Stimulated activated CD4-positive, alpha-beta T cell treated with anti-CD3 and anti-CD28 coated beads, Interleukin-1b, Interleukin-23, amount 100 ng/mL, for 48 hours (primary cell): ENCODE results near the gene SIAH3.
"Not testable (repeated sequence)": the region's sequence is repeated elsewhere in the genome, so short reads cannot be mapped to it uniquely, and the experiment has no call there.

Experiments used
- DNase-seq: peaks from one replicate; pipeline ENCODE4 v3.0.0-alpha.2; 2020

The SIAH3 gene

DNA sequence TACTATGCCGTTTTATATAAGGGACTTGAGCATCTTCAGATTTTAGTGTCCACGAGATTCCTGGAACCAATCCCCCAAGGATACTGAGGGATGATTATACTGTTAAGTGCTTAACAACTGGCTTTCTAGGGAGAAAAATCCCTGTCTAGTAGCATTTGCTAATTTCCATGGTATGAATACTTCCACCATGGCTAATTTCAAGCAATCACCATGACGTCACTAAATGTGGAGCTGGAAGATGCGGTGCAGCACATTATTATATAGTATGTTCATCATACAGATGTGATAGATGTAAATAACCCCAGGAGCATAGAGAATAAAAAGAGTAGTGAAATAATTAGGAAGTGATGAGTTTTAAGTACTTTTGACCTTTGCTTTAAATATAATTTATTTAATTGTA lies 72.7 kb downstream of the SIAH3 start:
- no peak for DNase-seq

DNA sequence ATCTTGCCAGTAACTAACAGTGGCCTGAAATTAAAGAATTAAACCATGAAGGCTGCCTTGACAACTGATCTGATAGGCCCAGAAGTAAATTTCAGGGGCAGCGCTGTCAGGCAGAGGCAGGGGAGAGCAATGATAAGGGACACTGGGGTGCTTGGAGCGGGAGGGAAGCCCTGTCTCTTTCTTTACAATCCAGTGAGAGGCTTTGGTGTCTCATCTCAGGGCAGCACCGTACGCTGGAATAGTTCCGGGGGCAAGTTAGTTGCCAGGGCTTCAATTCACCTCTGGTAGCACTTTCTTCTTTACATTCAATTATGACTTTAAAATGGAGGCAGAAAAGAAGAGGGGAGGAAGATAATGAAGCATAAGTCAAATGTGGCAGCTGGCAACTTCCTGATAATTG lies 74.8 kb downstream of the SIAH3 start:
- DNase-seq = no peak

DNA sequence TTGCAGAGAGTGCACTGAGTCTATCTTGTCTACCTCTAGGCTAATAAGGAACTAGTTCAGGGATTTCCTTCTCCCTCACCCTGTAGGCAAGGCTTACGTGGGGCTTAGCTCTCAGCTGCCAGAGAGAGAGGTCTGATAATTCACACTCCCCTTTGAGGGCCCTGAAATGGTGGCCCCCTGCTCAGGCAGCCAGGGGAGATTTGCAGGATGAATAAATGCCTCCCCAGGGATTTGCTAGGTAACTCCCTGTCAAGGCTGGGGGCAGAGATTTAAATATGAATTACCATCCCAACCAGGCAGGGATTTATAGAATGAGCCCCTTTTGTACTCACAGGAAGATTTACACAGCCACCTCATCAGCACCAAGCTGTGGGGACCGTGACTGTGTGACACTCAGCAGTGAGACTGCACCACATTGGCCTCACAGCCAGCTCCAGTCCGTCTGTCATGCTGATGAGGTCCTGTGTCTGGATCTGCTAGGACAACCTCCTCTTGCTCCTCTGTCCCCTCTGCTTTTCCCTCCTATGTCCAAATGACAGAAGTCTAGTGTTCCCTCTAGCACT lies 76.1 kb downstream of the SIAH3 start:
- no peak for DNase-seq

DNA sequence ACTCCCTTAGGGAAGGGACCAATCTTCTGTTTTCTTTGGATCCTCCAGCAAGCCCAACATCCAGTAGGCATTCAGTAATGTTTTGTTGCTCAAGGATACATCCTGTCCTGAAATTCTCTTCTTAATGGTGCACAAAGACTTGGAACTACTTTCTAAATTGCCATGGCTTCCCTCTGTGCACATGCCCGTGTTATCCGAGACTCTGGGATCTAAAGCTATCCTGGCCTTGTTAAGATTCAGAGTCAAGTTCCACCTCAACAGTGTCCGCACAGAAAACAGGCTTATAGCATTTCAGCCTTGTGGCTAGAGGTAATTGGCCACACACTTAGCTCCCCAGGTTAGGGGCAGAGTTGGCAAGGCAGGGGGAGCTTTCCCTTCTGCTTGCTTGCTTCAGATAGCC lies 77.6 kb downstream of the SIAH3 start:
- no peak for DNase-seq

DNA sequence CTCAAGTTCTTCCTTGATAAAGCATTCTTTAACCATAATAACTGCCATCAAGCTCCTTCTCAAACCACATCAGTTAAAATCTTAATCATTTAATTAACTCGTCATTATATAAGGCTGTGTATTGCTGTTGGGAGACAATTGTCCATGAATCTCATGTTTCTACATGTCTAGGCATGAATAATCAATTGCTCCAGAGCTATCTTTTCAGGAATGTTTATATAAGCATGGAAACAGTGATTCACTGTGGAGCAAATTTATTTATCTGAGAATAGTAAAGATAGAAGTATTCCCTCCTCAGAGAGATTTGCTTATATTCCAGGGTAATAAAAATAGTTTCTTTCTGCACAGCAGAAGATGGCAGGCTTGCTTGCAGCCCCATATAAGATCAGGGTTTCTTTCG lies 78.3 kb downstream of the SIAH3 start:
- no peak for DNase-seq

DNA sequence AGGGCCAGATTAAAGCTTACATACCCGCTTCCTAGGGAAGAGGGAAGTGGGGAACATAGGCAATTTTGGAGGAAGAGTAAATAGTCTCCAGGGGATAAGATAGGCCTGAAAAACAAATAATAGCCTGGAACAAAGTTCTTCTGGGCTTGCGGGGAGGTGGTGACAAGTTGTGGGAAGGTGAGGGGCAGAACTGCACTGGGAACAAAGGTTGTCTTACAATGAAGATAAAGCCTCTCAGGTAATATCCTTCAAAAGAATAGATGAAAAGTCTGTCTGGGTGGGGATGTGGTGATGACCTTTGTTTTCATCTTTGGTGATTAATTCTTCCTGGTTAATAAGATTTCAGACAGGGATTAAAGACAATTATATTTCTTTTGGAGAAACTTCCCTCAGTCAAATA lies 80.7 kb downstream of the SIAH3 start:
- DNase-seq = no peak

DNA sequence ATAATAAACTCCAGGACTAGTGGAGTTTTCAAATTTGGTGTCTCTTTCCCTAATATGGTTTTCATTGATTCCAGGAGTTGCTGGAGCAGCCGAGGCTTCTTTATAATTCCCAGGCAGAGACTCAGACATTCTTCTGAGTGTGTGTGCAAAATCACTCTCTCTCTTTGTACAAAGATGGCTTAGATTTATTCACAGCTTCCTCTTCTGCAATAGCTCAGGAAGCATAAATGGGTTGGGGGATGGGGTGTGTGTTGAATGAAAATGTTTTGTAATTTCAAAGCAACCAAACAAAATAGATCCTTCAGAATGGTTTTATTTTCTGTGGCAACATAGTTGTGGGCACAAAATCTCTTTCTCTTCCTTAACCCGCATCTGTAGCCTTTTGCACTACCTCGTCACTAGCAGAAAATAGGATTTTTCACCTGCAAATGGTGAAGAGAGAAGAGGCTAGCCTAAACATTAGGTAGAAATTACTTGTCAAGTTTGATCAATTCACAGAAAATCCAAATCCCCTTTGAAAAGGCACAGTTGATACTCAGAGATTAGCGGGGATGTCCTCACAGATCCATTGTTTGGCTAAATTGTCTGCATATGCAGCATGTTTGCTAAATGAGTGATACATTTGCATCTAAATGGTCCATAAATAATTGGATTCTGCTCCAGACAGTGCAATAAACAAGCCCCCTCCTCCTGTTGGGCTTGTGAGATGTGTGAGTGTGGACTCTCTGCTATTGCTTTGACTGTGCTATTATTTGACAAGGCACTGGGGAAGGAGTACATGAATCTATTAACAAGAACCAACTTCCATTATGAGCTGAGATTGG lies 82.7 kb downstream of the SIAH3 start:
- no peak for DNase-seq

DNA sequence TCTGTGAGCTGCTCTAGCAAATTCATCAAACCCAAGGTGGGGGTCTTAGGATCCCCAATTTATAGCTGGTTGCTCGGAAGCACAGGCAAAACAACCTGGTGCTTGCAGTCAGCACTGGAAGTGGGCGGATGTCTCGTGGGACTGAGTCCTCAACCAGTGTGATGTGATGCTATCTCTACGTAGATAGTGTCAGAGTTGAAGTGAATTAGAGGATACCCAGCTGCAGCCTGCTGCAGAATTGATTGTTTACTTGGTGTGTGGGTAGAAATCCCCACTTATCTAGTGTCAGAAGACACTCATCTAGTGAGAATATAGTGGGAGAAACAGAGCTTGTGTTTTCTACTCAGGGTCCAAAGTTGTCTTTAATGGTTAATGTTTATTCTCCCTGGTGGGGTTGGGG lies 86.1 kb downstream of the SIAH3 start:
- no peak for DNase-seq

DNA sequence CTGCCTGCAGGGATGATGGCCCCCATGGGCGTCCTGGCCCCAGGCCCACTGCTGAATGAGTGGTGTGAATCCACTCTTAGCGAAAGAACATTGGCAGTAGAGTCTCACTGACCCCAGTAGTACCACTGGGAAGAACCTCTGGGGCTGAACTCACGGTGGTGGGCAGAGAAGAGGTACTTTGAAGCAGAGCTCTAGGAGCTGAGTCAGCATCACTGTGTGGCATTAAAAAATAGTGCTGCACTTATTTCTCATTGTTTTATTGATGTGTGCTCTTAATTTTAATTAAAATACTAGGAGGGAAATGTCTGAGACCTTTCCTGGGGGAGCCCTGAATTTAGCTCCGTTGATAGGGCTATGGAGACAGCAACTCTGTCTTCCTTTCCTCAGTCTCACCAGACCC lies 88.1 kb downstream of the SIAH3 start:
- no peak for DNase-seq

DNA sequence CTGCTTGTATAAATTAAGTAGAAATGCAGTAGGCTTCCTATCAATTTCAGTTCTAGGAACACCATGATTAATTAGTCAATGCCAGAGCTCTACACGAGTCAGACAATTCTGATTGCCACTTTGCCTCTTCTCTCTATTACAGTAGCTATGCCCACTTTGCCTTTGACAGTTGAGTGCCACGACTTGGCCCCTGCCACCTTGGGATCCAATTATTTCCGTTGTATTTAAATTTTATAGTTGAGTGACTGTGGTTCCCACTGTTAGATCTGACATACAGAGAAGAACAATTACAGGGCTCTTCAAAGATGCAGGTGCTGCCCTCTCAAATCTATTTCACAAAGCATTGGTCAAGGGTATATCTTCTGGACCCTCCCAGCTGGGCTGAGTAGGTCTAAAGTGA lies 94.0 kb downstream of the SIAH3 start:
- DNase-seq = not testable (repeated sequence)

DNA sequence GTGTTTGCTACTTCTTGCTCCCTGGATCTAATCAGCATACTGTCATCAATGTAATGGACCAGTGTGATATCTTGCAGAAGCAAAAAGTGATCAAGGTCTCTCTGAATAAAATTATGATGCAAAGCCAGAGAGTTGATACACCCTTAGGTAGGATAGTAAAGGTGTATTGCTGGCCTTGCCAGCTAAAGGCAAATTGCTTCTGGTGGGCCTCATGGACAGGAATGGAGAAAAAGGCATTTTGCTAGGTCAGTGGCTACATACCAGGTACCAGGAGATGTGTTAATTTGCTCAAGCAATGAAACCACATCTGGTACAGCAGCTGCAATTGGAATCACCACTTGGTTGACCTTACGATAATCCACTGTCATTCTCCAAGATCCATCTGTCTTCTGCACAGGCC lies 95.1 kb downstream of the SIAH3 start:
- not testable (repeated sequence) for DNase-seq

DNA sequence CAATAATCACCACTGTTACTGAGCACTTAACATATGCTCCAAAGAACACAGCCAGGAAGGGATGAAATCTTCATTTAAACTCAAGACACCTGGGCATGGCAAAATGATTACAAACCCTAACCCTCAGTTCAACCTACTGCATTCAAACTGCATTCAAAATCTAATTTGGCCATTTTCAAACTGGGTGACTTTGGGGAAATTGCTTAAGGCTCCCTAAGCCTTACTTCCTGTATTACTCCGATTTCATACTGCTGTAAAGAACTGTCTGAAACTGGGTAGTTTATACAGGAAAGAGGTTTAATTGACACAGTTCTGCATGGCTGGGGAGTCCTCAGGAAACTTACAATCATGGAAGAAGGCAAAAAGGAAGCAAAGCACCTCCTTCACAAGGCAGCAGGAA lies 99.0 kb downstream of the SIAH3 start:
- DNase-seq = no peak

DNA sequence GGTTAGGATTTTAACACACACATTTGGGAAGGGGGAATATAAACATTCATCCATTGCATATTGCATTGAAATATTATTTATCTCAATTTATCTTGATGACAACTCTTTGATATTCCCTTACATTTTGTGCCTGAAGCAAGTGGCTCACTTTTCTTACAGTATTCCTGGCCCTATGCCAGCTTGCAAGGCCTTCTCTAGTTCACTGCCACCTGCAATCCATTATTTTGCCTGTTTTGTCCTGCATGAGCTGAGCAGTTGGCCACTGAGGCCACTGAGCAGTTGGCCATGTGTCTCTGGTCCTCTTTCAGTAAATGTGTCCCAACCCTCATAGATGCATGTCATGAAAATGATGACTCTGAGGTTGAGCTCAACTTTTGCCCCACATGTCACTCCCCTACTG lies 99.7 kb downstream of the SIAH3 start:
- DNase-seq = no peak

DNA sequence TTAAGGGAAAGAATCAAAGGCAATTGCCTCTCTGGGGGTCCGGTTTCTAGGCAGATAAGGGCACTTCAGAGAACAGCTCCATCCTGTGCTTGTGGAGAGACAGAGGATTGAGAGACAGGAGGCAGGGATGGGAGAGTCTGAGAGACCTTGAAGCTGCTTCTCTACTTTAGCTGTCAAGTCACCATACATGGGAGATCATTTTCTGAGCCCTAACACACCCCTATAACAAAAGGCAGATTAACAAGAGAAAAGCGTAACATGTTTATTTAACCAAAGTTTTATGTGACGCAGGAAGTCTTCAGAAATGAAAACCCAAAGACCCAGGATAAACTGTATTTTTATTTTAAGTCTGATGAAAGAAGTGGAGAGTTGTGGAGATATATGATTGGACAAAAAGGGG lies 101.0 kb downstream of the SIAH3 start:
- DNase-seq = no peak

DNA sequence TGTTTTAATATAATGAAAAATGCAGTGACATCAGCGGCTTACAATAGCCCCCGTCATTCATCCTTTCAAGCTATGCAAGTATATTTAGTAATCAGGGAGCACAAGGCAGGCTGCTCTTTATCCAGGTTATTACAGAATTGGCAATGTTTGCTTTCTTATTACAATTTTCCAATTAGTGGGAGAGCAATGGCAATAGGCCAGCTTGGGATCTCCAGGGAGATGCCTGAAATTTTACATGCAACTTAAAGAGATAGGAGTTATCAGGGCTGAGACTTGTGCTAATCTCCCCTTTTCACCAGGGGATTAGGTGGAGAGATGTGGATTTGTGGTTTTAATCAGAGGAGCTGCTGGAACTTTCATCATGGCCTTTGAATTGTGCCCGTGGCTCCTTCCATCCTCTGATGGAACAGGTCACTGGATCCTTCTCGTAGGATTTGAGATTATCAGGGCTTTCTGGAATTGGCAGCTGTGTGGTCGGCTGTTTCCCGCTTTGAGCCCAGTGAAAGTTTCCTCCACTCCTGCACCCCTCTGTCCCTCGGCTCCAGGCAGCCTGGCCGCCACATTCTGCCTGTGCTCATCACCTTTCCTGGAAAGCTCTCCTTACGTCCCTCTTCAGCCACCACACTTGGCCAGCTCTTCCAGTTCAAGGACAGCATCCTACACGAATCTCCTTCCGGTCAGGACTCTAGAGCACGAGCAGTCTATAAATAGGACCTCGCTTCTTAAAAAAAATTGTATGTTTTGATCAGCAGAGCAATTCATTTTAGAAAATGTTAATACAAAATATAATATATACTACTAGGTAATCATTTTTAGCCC lies 102.4 kb downstream of the SIAH3 start:
- no peak for DNase-seq

DNA sequence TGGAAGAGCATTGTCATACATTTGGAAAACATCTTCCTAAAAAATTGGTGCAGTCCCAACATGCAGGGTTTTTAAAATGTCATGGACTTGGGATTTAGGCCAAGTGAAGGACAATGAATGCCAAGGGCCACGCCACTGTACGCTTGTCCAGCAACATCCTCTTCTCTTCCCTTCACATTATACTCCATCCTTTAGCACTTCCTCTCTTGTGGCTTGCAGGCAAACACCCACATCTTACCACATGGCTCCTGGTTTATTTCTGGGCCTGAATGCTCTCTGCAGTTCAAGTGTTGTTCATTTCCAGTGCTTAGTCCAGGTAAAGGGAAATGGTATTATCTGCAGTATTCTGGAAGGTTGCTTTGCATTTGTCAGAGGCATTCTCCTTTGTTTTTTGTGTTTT lies 104.5 kb downstream of the SIAH3 start:
- DNase-seq = no peak

DNA sequence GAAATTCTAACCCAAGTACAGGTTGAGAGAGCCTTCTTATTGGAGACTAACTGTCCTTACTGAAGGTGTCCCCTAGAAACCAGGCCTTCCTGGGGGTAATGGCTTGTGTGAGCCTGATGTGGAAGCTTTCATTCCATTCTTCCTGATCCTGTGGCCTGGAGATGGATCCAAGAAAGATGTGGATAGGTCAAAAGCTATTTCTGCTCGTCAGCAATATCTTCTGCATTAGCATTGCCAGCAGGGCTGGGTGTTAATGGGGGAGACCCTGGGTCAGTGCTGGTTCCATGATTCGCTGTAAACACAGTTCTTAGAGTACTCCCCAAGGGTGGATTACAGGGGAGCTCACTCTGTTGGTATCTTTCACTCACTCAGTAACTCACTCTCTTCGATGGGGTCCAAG lies 106.6 kb downstream of the SIAH3 start:
- no peak for DNase-seq

DNA sequence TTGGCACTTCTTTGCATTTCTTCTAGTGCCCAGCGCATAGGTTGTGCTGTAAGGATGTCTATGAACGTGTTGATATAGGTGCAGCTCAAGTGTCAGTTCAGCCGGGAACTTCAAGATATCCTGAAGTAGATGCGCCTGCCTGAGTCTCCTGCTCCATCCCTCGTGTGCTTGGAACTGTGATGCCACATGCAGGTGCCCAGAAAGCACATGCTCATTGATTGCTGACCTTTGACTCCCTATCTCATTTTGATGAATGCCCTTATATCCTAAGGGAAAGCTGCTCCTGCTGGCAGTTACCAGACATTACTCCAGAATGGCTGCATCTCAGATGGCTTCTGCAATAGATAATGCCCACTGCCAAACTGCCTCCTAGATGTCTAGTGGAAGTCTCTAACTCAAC lies 108.6 kb downstream of the SIAH3 start:
- no peak for DNase-seq

DNA sequence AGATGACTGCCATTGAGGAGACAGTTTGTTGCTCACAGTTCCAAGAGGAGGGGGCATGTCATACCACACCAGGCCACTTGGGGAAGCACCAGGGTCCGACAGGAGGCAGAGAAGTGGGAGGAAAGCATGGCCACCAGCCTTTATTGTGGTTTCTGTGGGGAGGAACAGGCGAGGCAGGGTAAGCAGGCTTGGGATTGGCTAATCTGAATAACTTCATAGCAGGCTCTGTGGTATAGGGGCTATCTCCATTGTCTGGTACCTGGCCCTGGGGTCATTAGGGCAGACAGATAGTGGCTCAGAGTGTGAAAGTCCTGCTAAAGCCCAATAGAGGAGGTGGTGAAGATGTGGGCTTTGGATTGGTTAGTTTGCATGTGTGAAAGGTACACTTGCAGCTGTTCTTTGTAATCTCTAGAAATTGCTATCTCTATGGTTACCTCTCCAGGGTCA lies 114.0 kb downstream of the SIAH3 start:
- DNase-seq = peak; percentile 25

DNA sequence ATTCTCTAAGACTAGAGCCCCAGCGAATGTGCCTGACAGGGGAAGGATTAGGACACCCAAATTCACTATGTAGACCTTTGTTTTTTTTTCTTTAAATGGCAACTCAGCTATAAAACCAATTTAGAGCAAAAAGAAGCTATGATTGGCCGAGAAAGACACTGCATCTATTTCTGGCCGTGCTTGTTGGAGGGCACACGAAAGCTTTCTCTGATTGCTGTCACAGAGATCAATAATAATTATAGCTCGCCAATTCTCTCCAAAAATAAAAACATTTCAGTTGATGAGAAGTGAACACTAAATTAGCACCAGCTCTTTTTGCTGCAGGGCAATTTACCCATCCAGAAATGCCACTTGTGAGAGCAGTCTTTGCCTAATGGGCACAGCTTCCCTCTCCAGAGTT lies 118.2 kb downstream of the SIAH3 start:
- no peak for DNase-seq

DNA sequence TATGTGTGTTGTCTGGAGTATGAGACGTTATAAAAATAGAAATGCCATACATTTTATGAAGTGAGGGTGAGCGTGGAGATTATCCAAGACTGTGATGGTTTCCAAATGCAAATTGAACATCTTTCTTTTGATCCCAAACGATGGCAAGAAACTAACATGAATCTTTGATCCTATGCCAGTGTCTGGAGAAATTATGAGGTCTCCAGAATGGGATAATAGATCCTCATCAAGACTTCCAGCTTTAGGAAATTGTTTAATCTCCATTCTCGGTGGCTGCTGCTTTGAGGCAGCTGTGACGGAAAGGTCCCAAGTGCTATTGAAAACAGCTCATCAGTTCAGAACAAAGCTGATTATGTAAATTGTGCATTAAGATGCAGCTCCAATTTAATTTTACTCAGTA lies 118.6 kb downstream of the SIAH3 start:
- DNase-seq = no peak

DNA sequence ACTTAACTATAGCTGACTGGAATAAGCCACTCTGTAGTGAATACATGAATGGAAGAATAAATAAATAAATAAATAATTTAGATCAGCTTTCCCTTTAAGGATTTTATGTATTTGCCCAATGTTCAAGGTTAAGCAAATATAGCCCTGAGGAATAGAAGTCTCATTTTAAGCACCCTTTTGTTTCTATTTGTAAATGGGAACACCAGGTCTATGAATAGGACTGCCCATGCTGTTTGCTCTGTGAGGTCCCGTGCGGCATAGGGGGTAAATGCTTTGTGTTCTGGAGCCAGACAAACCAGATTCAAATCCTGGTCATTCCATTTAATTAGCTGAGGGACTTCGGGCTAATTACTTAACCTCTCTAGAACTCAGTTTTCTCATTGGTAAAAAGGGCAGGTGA lies 120.1 kb downstream of the SIAH3 start:
- DNase-seq = no peak

DNA sequence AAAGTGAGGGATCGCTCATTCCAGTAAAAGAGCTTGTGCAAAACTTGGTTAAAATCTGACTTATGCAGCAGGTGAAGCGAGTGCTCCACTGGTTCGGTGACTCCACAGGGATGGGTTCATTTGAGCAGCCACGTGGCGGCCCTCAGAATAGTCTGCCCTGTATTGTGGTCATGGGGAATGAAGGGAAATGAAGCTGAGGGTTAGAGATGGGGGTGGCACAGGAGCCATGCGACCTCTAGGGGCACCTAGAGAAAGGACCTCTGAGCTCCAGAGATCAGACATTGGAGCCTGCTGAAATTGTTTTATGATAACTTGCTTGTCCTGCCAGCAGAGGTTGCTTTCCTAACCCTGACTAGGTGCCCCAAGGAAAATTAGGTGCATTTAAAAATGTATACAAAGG lies 122.8 kb downstream of the SIAH3 start:
- DNase-seq = peak; percentile 6
